CD4-positive, alpha-beta T cell treated with Interleukin-4 for 4 hours (primary cell): Measurements from ENCODE around the gene SUDS3.
"Not testable (repeated sequence)": the region's sequence is repeated elsewhere in the genome, so short reads cannot be mapped to it uniquely, and the experiment has no call there.

ENCODE experiments used
- DNase-seq: peaks from one replicate; pipeline ENCODE4 v3.0.0-alpha.2; 2020

The SUDS3 gene, protein sequence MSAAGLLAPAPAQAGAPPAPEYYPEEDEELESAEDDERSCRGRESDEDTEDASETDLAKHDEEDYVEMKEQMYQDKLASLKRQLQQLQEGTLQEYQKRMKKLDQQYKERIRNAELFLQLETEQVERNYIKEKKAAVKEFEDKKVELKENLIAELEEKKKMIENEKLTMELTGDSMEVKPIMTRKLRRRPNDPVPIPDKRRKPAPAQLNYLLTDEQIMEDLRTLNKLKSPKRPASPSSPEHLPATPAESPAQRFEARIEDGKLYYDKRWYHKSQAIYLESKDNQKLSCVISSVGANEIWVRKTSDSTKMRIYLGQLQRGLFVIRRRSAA

DNA sequence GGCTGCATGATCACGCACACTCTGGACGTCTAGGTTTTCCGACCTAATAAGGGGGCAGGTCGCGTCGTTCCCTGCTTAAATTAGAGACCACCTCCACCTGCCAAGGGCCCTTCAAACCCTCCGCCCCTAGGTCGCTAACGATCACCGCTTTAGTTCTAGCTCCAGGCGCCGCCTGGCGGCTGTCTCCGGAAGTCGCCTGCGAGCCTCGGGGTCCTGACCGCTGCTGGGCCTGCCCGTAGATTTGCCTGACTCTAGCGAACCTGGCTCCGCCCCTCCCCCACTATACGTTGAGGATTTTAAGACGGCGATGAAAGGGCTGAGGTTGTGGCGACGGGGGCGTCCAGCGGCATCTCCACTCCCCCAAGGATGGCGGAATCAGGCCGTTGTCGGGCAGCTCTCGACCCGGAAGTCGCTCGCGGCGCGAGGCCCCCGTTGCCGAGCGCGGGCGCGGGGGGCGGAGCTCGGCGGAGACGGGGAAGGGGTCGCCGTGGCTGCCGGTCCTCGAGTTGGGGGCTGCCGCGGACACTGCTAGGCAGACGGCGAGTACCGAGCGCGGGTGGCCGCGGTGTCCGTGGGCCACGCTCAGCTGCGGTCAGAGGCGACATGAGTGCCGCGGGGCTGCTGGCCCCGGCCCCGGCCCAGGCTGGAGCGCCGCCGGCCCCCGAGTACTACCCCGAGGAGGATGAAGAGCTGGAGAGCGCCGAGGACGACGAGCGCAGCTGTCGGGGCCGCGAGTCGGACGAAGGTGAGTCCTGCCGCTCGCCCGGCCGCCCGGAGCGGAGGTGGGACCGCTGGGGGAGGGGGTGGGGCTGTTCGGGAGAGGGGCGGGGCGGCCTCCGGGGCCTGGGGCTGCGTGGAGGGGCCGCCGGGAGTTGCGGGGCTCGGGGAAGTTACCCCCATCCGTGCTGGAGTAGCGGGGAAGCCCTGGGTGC lies at the start of gene SUDS3:
Gene SUDS3, plus strand, starts transcription at position 467 of the 932 bp plus-strand sequence. Its CDS starts 137 bp downstream, at position 604.
- DNase-seq, result peak; percentile 88

DNA sequence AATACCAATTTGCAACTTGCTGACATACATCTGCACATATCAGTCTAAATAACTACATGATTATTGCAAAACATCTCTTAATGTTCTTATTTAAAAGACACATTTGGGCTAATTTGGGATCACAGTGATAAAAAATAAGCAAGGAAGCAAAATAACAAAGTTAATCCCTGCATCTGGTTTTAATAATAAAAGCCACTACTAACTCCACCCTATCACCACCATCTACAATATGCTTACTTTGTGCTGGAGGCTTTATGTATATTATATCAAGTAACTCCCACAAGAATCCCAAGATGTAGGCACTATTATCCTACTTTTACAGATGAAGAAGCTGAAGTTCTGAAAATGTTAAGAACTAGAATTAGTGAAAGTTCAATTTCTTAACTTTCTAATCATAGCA lies 49.4 kb upstream of the SUDS3 start:
- DNase-seq, result no peak

DNA sequence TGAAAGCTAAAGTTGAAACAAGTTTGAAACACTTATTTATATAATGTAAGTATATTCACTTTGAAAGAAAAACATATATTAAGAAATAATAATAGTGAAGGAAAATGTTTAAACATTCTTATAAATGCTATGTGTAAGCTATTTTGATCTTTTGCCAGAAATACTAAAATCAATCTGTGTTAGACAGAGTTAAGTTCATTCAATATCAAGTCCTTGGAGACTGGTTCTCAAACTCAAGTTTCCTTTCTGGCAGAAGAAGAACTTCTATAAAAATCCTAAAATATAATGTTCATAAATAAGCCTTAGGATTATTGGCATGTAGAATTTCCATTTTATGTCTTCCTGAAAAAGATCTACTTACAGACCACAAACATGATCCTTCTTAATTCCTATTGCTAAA lies 49.0 kb upstream of the SUDS3 start:
- DNase-seq, result no peak

DNA sequence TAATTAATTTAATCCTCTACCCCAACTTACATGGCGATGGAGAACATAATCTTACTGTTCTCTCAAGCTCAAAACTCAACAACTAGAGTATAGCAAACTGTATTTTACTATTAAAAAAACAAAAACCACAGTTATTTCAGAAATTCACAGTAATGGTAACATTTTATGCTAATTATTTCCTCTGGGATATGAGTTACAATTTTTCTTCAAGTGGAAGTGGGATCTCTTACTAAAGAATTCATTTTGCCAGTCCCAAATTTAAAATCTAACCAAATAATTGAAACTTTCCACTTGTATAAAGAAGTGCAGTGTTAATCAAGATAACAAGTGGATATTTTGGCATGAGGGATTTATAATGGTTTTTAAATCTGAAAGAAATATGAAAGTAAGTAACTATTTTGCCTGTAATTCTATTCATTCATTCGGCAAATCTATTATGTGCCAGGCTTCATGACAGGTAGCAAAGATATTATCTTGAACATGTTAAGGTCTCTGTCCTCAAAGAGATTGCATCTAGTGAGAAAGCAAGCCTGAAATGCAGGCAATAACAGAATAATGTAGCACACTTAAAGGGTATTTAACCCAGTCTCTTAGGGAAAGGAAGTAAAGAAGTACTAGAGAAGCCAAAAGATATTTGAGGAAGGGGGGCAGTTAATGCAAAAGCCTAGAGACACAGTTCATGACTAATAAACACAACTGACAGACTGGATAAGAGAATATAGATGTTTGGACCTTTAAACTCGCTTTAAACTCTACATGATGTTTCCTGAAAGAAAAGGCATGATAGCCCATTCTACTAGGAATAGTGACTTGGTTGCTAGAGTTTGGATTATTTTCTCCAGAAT lies 47.6 kb upstream of the SUDS3 start:
- no peak for DNase-seq

DNA sequence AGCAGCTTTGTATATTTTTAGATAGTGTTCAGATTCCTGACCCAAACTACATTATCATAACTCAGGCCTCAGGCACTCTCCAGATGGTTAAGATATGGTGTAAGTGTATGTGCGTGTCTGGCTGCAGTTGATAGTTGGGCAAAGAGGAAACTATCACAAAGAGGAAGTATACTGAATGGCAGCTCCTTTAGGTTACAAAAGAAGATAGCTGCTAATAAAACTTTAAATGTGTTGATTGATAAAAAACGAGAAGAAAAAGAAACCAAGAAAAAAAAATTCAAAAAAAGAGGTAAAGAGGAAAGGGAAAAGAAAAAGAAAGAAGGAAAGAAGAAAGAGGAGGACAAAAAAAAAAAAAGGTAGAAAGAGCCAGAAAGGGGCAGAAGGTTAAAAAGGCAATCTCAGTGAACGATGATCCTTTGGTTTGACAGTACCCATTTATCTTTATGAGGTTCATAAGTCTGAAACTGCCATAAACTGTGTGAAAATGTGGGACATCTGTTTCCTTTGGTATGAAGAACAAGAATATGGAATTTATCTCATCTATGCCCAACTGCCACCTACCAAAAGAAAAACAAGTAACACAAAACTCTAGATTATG lies 45.8 kb upstream of the SUDS3 start:
- DNase-seq, result no peak

DNA sequence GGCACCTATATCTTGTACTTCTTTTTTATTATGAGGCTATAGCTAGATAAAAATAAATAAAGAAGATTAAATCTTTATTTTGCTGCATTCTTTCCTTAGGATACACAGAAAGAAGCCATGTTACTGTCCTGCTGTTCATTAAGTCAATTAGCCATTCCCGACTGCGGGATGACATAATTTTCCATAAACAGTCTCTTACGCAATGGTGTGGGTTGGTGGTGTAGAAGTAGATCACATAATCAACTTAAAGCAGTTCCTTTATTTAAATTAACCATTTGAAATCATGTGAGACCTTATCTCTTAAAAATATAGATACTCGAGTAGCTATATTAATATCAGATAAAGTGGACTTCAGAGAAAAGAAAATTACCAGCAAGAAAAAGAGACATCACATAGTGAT lies 43.8 kb upstream of the SUDS3 start:
- DNase-seq, result peak; percentile 24

DNA sequence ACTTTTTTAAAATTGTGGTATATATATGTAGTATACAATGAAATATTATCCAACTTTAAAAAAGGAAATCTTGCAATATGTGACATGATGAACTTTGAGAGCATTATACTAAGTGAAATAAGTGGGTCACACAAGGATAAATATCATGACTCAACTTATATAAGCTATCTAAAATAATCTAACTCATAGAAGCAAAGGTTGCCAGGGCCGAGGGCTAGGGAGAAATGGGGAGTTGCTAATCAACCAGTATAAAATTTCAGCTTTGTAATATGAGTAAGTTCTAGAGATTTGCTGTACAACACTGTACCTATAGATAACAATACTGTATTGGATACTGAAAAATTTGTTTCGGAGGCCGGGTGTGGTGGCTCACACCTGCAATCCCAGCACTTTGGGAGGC lies 42.1 kb upstream of the SUDS3 start:
- no peak for DNase-seq

DNA sequence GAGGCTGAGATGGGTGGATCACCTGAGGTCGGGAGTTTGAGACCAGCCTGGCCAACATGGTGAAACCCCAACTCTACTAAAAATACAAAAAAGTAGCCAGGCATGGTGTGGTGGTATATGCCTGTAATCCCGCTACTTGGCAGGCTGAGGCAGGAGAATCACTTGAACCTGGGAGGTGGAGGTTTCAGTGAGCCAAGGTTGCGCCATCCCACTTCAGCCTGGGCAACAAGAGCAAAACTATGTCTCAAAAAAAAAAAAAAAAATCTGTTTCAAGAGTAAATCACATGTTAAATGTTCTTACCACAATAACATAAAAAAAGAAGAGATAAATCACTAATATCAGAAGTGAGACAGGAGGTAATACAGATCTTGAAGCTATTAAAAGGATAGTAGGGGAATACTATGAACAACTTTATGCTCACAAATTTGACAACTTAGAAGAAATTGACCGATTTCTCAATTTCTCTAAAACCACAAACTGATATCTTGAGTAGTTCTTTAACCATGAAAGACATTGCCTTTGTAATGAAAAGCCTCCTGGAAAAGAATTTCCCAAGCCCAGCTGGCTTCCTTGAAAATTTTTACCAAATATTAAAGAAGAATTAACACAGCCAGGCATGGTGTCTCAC lies 41.3 kb upstream of the SUDS3 start:
- DNase-seq, result no peak

DNA sequence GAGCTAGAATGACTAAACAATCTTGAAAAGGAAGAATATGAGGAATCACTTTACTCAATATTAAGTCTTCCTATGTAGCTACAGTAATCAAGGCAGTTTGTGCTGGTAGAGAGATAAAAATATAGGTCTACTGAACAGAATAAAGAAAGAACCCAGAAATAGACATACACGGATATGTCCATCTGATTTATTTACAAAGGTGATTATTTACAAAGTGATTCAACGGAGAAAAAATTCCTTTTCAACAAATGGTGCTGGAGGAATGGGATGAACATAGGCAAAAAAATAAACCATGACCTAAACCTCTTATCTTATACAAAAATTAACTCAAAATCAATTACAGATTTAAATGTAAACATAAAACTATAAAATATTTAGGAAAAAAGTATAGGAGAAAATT lies 40.2 kb upstream of the SUDS3 start:
- DNase-seq, result no peak

DNA sequence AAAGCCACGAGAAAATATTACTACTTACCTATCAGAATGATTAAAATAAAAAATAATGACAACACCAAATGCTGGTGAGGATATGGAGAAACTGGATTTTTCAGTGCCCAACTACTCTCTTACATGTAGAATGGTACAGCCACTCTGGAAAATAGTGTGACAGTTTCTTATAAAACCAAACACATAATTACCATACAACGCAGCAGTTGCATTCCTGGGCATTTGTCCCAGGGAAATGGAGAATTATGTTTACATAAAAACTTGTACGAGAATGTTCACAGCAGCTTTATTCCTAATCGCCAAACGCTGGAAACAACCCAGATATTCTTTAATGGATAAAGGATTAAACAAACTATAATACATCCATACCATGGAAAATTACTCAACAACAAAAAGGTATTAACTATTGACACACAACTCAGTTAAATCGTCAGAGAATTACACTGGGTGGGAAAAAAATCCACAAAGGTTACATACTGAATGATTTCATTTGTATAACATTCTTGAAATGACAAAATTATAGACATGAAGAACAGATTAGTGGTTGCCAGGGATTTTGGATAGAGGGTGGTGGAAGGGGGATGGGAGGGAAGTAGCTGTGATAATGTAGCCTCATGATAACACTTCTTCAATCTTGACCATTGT lies 39.0 kb upstream of the SUDS3 start:
- DNase-seq, result no peak

DNA sequence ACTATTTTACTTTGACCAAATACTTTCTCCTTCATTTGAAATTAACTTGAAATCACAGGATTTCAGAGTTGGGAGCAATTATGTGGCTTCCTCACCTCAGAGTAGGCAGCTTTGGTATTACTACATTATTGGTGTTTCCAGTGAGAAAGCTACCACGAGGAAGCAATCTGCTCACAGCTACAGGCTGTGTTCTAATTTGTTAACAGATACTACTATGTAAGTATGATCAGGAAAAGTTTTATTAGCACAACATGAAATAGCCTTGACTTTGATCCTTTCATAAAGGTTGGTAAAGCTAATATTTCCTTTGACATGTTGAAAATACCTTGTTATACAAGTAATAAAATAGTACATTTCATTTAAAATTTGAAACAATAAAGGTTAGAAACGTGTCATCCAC lies 34.3 kb upstream of the SUDS3 start:
- no peak for DNase-seq

DNA sequence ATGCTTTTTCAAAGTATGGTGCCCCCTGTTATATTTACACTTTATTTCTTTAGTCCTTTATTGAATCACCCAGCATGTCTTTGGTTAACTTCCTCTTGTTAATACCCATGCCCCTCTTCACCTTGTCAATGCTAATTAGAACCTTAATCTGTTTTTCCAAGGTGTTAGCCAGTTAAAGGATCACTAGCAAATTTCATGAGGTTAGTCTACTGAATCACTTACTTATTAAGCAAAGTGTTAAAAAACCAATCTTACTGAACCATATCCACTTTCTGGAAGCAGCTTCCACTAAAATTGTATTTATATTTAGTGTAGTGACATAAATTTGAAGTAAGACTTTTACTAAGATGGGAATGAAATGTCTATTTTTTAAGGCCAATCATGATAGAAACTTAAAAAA lies 31.5 kb upstream of the SUDS3 start:
- no peak for DNase-seq

DNA sequence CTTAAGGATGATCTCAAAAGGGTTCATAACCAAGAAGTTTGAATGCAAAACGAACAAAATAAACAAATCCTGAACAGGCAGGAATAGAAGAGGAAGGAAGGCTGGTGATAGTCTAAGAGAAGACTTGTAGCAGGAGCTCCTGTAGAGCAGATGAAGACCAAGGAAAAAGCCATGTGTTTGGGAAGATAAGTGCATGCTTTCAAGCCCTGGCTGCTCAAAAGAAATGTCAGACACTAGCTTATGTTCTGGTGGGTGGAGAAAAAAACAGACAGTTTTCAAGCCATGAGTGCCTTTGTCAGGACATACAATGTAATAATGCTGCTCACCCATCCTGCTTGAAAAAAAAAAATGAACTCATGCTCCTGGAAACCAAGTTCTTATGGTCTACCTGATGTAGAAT lies 31.0 kb upstream of the SUDS3 start:
- DNase-seq, result no peak

DNA sequence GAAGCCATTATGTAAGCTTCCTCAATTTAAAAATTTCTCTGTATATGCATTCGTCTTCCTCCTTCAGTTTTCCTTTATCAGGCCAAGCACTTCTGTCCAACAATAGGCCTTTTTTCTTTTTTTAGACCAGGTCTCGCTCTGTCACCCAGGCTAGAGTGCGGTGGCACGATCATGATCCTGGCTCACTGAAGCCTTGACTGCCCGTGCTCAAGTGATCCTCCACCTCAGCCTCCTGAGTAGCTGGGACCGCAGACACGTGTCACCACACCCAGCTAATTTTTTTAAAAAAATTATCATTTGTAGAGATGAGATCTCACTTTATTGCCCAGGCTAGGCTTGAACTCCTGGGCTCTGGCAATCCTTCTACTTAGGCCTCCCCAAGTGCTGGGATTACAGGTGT lies 29.5 kb upstream of the SUDS3 start:
- no peak for DNase-seq

DNA sequence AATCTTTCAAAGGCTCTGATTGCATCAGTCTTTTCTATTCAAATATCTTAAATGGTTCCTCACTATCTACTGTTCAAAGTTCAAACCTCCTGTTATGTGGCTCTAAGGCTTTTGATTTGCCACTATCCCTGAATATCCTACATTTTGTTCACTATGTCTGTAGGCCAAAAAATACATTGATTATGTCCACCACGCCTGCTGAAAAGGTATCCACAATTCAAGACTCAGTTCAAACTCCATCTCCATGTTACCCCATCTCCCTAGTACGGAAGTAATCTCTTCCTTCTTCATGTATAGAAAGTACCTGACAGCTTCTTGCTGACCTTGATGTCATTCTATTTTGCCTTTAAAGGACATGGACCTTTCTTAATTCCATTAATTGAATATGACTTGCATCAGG lies 28.4 kb upstream of the SUDS3 start:
- no peak for DNase-seq

DNA sequence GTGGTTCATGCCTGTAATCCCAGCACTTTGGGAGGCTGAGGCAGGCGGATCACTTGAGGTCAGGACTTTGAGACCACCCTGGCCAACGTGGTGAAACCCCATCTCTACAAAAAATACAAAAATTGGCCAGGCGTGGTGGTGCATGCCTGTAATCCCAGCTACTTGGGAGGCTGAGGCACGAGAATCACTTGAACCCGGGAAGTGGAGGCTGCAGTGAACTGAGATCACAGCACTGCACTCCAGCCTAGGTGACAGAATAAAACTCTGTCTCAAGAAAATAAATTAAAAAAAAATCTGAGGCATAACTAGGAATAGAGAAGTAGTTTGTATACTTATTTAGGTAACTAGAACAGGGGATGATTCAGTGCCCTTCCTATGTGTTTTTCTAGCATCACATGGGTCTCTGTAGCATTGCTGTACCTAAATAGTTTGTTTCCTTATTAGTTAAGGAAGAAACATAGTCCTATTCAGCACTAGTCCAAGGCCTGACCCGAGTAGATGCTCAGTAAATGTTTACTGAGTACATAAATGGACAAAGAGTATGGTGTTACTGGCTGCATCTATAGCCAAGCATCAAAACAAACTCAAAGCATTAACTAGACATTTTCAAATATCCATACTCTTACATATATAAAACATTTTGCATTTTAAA lies 25.3 kb upstream of the SUDS3 start:
- DNase-seq, result no peak

DNA sequence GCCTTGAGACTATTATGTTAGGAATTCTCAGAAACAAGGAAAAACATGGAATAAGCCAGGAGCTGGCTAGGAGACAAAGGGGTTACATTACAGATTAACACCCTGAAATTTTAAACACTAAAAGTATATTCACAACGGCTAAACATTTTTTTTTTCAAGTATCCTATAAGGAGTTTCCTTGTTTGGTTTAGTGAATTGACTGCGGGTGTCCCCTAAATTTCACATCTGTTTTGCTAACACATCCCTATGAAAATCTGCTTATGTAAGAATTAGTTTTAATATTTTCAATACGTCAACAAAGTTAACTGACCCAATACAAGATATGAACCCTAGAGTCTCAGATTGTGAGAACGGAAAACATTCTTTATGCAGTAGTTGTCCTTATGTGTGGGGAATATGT lies 22.6 kb upstream of the SUDS3 start:
- DNase-seq, result no peak

DNA sequence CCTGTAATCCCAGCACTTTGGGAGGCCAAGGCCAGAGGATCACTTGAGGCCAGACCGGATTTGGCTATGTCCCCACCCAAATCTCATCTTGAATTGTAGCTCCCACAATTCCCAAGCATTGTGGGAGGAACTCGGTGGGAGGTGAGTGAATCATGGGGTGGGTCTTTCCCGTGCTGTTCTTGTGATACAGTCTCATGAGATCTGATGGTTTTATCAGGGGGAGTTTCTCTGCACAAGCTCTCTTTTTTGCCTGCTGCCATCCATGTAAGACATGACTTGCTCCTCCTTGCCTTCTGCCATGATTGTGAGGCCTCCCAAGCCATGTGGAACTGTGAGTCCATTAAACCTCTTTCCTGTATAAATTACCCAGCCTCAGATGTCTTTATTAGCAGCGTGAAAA lies 21.9 kb upstream of the SUDS3 start:
- DNase-seq, result not testable (repeated sequence)

DNA sequence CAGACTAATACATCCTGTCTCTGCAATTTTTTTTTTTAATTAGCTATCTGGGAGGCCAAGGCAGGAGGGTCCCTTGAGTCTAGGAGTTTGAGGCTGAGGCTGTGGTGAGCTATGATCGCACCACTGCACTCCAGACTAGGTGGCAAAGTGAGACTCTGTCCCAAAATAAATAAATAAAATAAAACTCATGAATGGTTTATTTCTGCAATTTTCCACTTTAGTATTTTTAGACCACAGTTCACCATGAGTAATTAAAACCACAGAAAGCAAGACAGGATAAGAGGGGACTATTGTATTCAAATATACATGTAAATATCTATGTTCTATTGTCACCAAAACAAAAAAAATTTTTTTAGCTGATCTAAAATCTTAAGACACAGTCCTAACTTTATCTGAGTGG lies 21.5 kb upstream of the SUDS3 start:
- DNase-seq, result no peak

DNA sequence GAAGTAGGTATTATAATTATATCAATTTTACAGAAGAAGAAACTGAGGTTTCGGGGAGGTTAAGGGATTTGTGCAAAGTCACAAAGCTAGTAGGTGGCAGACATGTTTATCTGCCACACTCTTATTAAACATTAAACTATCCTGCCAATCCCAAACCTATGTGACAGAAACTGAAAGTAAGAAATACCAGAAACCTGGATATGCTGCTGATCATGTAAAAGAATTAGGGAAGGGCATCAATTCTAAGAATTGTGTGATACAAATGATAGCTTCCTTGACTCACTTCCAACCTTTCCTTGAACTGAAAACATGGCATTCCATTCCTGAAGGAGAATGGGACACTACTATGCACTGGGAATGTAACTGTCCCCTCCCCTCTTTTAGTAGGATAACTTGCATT lies 20.5 kb upstream of the SUDS3 start:
- DNase-seq, result no peak

DNA sequence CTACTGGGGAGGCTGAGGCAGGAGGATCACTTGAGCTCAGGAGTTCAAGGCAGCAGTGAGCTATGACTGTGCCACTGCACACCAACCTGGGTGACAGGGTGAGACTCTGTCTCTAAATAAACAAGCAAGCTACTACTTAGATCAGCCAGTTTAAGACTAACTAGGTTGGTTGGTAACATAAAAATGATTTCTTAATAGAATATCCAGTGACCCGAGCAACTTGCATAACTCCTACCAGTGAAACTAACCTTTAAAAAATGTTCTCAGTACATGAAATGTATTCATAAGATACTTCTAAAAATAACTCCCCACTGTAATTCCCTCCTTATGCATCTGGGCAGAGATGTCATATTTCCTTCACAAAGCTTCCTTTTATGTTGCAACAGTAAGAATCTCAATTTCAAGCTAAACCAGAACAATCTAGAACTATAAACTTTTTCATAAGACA lies 19.5 kb upstream of the SUDS3 start:
- DNase-seq, result no peak
